ENCODE data around the gene SIX1.

DNA sequence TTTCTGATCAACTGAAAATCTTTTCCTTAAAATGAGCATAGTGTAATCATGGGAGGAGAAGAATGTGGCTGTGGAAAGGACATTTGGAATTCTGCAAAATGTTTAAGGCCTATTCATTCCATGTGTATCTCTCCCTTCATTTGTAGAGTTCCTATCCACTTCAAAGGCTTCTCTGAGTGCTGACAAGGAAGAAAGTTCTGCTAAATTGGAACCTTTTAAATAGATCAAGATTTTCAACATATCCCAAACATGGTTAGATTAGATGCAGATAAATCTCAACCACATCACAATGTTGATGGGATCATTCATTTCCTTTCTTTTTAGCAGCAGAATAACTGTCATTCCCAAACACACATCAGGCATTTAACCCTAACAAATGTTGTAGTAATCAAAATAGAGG is 28.4 kb upstream of the SIX1 start:
- TF ChIP-seq EZH2 (IDR thresholded peaks at IDR 0.05; ENCODE audit: insufficient read depth, poor library complexity, severe bottlenecking): no peak
- no peak for TF ChIP-seq EZH2phosphoT487 (IDR thresholded peaks at IDR 0.05; ENCODE audit: insufficient read depth, low read depth)
